ENCODE measurements around the gene ATP6V1G3. TPM values are rescaled to one million over a fixed set of nuclear protein-coding genes. Genes with fewer than 3 reads are reported as not detected.

ATP6V1G3 gene
- total RNA-seq, 4 donors from 2014 or later, result not detected

- H3K4me1 ChIP-seq, result no peaks in the 10 kb centered on the region
- no peak overlapping the region for H3K4me3 ChIP-seq
- H3K9me3 ChIP-seq, result no peaks in the 10 kb centered on the region
- H3K36me3 ChIP-seq, result no peaks in the 10 kb centered on the region
- TF ChIP-seq POLR2A (IDR thresholded peaks at IDR 0.05), result no peak
- TF ChIP-seq CTCF (IDR thresholded peaks at IDR 0.05 in 4 of 5, conservative IDR thresholded peaks at IDR 0.05 in 1 of 5), result no peak
- no peak overlapping the region for H3K27ac ChIP-seq
- no peaks in the 10 kb centered on the region for H3K27me3 ChIP-seq
- in situ Hi-C loops (cut with MboI; ENCODE audit: low sequenced_read_pairs in 4 of 4) (no loop called here), intact Hi-C loops (cut with DNase I; ENCODE audit: low total_unique reads) (no loop called here)
- ATAC-seq, result no peak
- no peak for DNase-seq
These were observed 35.5 kb upstream of the ATP6V1G3 start for GRCh38 chr1:198575798-198576641.

GRCh38 chr1:198575292-198575691 is 34.8 kb upstream of the ATP6V1G3 start:
- ATAC-seq, result no peak
- intact Hi-C loops (cut with DNase I; ENCODE audit: low total_unique reads), result no loop called here
- H3K27me3 ChIP-seq, result no peaks in the 10 kb centered on the region
- in situ Hi-C loops (cut with MboI; ENCODE audit: low sequenced_read_pairs in 4 of 4), result no loop called here
- no peaks in the 10 kb centered on the region for H3K4me1 ChIP-seq
- H3K4me3 ChIP-seq, result no peak overlapping the region
- H3K27ac ChIP-seq, result no peak overlapping the region
- TF ChIP-seq POLR2A (IDR thresholded peaks at IDR 0.05), result no peak
- no peak for TF ChIP-seq CTCF (IDR thresholded peaks at IDR 0.05 in 4 of 5, conservative IDR thresholded peaks at IDR 0.05 in 1 of 5)
- no peak for DNase-seq
- no peaks in the 10 kb centered on the region for H3K9me3 ChIP-seq
- H3K36me3 ChIP-seq, result no peaks in the 10 kb centered on the region

- in situ Hi-C loops (cut with MboI; ENCODE audit: low sequenced_read_pairs in 4 of 4), result no loop called here
- Histone ChIP-seq H3K9me3 (no peaks in the 10 kb centered on the region), H3K36me3 (no peaks in the 10 kb centered on the region), H3K27me3 (no peaks in the 10 kb centered on the region), H3K4me3 (no peak overlapping the region), H3K4me1 (no peaks in the 10 kb centered on the region), H3K27ac (no peak overlapping the region)
- intact Hi-C loops (cut with DNase I; ENCODE audit: low total_unique reads), result no loop called here
- no peak for TF ChIP-seq CTCF (IDR thresholded peaks at IDR 0.05 in 4 of 5, conservative IDR thresholded peaks at IDR 0.05 in 1 of 5)
- TF ChIP-seq POLR2A (IDR thresholded peaks at IDR 0.05), result no peak
- DNase-seq (no peak), ATAC-seq (no peak)
These were observed 33.8 kb upstream of the ATP6V1G3 start for GRCh38 chr1:198574325-198574724.

- no peaks in the 10 kb centered on the region for H3K36me3 ChIP-seq
- no peaks in the 10 kb centered on the region for H3K4me1 ChIP-seq
- DNase-seq (no peak), ATAC-seq (no peak)
- H3K9me3 ChIP-seq, result no peaks in the 10 kb centered on the region
- H3K27ac ChIP-seq, result no peak overlapping the region
- no peak for TF ChIP-seq CTCF (IDR thresholded peaks at IDR 0.05 in 4 of 5, conservative IDR thresholded peaks at IDR 0.05 in 1 of 5)
- no peak for TF ChIP-seq POLR2A (IDR thresholded peaks at IDR 0.05)
- intact Hi-C loops (cut with DNase I; ENCODE audit: low total_unique reads) (no loop called here), in situ Hi-C loops (cut with MboI; ENCODE audit: low sequenced_read_pairs in 4 of 4) (no loop called here)
- no peaks in the 10 kb centered on the region for H3K27me3 ChIP-seq
- H3K4me3 ChIP-seq, result no peak overlapping the region
These were observed 24.2 kb upstream of the ATP6V1G3 start for GRCh38 chr1:198564716-198565115.
